Neural progenitor cell (in vitro differentiated cells): Measurements from ENCODE around the gene GGTLC2. TPM values are rescaled to one million over a fixed set of nuclear protein-coding genes. Genes with fewer than 3 reads are reported as not detected.

Experiments
- DNase-seq: peaks from one replicate; pipeline ENCODE4 v3.0.0-alpha.2; 2016; ENCODE audit warnings: low spot score
- H2AFZ ChIP-seq: fragments of 200-600 bp; sonication (generic); replicated peaks from 2 replicates; pipeline ENCODE4 v1.6.1; 2016; ENCODE audit warnings: antibody characterized with exemption
- H3F3A ChIP-seq: fragments of 200-600 bp; sonication (generic); 2 replicates; pipeline ENCODE4 v1.6.1; 2016; ENCODE audit warnings: antibody characterized with exemption, low read depth
- H3K27ac ChIP-seq: fragments of 200-600 bp; sonication (generic); 2 replicates; pipeline ENCODE4 v1.5.1; 2016; ENCODE audit warnings: mild to moderate bottlenecking
- H3K27me3 ChIP-seq: fragments of 200-600 bp; sonication (generic); 2 replicates; pipeline ENCODE4 v1.6.1; 2016; ENCODE audit warnings: mild to moderate bottlenecking, moderate library complexity
- H3K36me3 ChIP-seq: fragments of 200-600 bp; sonication (generic); 2 replicates; pipeline ENCODE4 v1.5.1; 2016
- H3K4me1 ChIP-seq: fragments of 200-600 bp; sonication (generic); 2 replicates; pipeline ENCODE4 v1.6.1; 2016; ENCODE audit warnings: mixed run types
- H3K4me2 ChIP-seq: fragments of 200-600 bp; sonication (generic); 2 replicates; pipeline ENCODE4 v1.6.1; 2016
- H3K4me3 ChIP-seq: fragments of 200-600 bp; sonication (generic); 2 replicates; pipeline ENCODE4 v1.5.1; 2016
- H3K79me2 ChIP-seq: fragments of 200-600 bp; sonication (generic); 2 replicates; pipeline ENCODE4 v1.6.1; 2016; ENCODE audit warnings: low read depth
- H3K9ac ChIP-seq: fragments of 200-600 bp; sonication (generic); 2 replicates; pipeline ENCODE4 v1.6.1; 2016
- H3K9me3 ChIP-seq: fragments of 200-600 bp; sonication (generic); 2 replicates; pipeline ENCODE4 v1.5.1; 2016; ENCODE audit warnings: low read depth
- H4K20me1 ChIP-seq: fragments of 200-600 bp; sonication (generic); 2 replicates; pipeline ENCODE4 v1.6.1; 2016; ENCODE audit warnings: low read depth
- H3K27ac Mint-ChIP-seq: 3 replicates; pipeline ENCODE4 v1.8.0; 2021; ENCODE audit warnings: mixed read lengths
- H3K27me3 Mint-ChIP-seq: 2 replicates; pipeline ENCODE4 v1.8.0; 2022; ENCODE audit warnings: low read depth, mild to moderate bottlenecking, inconsistent platforms, moderate library complexity, mixed read lengths; ENCODE audit not compliant: insufficient read depth
- H3K36me3 Mint-ChIP-seq: 3 replicates; pipeline ENCODE4 v1.8.0; 2021; ENCODE audit warnings: mixed read lengths
- H3K4me1 Mint-ChIP-seq: 3 replicates; pipeline ENCODE4 v1.8.0; 2021; ENCODE audit warnings: mixed read lengths
- H3K4me3 Mint-ChIP-seq: 3 replicates; pipeline ENCODE4 v1.8.0; 2021; ENCODE audit warnings: mild to moderate bottlenecking, moderate library complexity, mixed read lengths
- H3K9me3 Mint-ChIP-seq: 3 replicates; pipeline ENCODE4 v1.8.0; 2020; ENCODE audit warnings: mixed read lengths
- EZH2 ChIP-seq: fragments of 200-600 bp; sonication (generic); IDR thresholded peaks from 2 replicates; pipeline ENCODE4 v1.6.1; 2017; ENCODE audit warnings: antibody characterized with exemption, mild to moderate bottlenecking, moderate library complexity
- EZH2phosphoT487 ChIP-seq: fragments of 200-600 bp; sonication (generic); IDR thresholded peaks from 2 replicates; pipeline ENCODE4 v1.6.1; 2017; ENCODE audit warnings: antibody characterized with exemption
- total RNA-seq: library from RNA; depleted of rRNA; stranded (reverse); fragments of >200 nt; gene quantifications from 2 replicates; pipeline ENCODE4 v1.2.3, GENCODE V29; 2015; ENCODE audit warnings: low replicate concordance
- TF ChIP-seq, protein P1 (sequence below): fragments of 200-600 bp; sonication (generic); IDR thresholded peaks from 2 replicates; pipeline ENCODE4 v1.5.1; 2017; ENCODE audit warnings: antibody characterized with exemption, mild to moderate bottlenecking

The GGTLC2 gene
- total RNA-seq, 1 donor from 2014 or later: not detected

DNA sequence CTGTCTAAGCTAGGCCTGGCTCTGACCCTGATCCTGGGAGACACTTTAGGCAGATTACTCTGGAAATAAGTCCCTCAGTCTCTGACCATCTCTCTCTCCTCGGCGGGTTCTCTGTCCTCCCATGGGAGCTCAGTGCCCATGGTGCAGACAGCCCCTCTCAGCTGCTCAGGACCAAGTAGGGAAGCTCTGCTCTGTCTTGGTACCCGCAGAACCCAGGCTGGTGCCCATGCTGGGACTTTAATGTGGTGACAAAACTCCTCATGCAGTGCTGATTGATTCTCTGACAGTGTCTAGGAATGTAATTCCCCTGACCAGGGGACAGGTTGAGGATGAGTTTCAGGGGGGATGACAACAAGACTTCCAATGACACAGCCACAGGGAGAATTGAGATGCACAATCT lies 30.3 kb upstream of the GGTLC2 start:
- Histone ChIP-seq H3K4me3 (no peak overlapping the region), H3K36me3 (no peaks in the 10 kb centered on the region), H3K79me2 (no peaks in the 10 kb centered on the region), H3K9ac (no peak overlapping the region), H3K4me2 (no peak overlapping the region), H3F3A (no peaks in the 10 kb centered on the region), H3K4me1 (no peaks in the 10 kb centered on the region), H3K27ac (no peak overlapping the region), H2AFZ (no peak overlapping the region), H4K20me1 (no peaks in the 10 kb centered on the region), H3K27me3 (peaks cover 100% of the 10 kb centered on the region), H3K9me3 (no peaks in the 10 kb centered on the region)
- peaks cover 11% of the 10 kb centered on the region for H3K4me1 Mint-ChIP-seq
- H3K27ac Mint-ChIP-seq: no peak overlapping the region
- DNase-seq: no peak
- no peak overlapping the region for H3K4me3 Mint-ChIP-seq
- no peaks in the 10 kb centered on the region for H3K27me3 Mint-ChIP-seq
- H3K9me3 Mint-ChIP-seq: peaks cover 2% of the 10 kb centered on the region
- H3K36me3 Mint-ChIP-seq: no peaks in the 10 kb centered on the region
- TF ChIP-seq, protein P1, sequence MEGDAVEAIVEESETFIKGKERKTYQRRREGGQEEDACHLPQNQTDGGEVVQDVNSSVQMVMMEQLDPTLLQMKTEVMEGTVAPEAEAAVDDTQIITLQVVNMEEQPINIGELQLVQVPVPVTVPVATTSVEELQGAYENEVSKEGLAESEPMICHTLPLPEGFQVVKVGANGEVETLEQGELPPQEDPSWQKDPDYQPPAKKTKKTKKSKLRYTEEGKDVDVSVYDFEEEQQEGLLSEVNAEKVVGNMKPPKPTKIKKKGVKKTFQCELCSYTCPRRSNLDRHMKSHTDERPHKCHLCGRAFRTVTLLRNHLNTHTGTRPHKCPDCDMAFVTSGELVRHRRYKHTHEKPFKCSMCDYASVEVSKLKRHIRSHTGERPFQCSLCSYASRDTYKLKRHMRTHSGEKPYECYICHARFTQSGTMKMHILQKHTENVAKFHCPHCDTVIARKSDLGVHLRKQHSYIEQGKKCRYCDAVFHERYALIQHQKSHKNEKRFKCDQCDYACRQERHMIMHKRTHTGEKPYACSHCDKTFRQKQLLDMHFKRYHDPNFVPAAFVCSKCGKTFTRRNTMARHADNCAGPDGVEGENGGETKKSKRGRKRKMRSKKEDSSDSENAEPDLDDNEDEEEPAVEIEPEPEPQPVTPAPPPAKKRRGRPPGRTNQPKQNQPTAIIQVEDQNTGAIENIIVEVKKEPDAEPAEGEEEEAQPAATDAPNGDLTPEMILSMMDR: no peak
- TF ChIP-seq EZH2phosphoT487: no peak
- no peak for TF ChIP-seq EZH2

- Histone ChIP-seq H3K9me3 (no peaks in the 10 kb centered on the region), H3K4me2 (no peak overlapping the region), H3K27me3 (peaks cover 97% of the 10 kb centered on the region), H3K4me3 (no peak overlapping the region), H3K36me3 (no peaks in the 10 kb centered on the region), H3F3A (no peaks in the 10 kb centered on the region), H3K79me2 (no peaks in the 10 kb centered on the region), H4K20me1 (no peaks in the 10 kb centered on the region), H2AFZ (no peak overlapping the region), H3K4me1 (no peaks in the 10 kb centered on the region), H3K27ac (no peak overlapping the region), H3K9ac (no peak overlapping the region)
- Mint-ChIP-seq H3K27ac (no peak overlapping the region), H3K4me3 (no peak overlapping the region), H3K36me3 (no peaks in the 10 kb centered on the region), H3K4me1 (peaks cover 7% of the 10 kb centered on the region), H3K9me3 (peaks cover 2% of the 10 kb centered on the region), H3K27me3 (no peaks in the 10 kb centered on the region)
- TF ChIP-seq EZH2 (no peak), EZH2phosphoT487 (no peak)
- TF ChIP-seq, protein P1: no peak
- DNase-seq: no peak
These were observed 27.8 kb upstream of the GGTLC2 start for GRCh38 chr22:22616636-22617035.

GRCh38 chr22:22618448-22618847 lies 26.0 kb upstream of the GGTLC2 start:
- no peaks in the 10 kb centered on the region for H3K79me2 ChIP-seq
- no peaks in the 10 kb centered on the region for H3K4me1 ChIP-seq
- H3K36me3 ChIP-seq: no peaks in the 10 kb centered on the region
- no peaks in the 10 kb centered on the region for H3K9me3 ChIP-seq
- no peak overlapping the region for H3K4me3 ChIP-seq
- H3K4me2 ChIP-seq: no peak overlapping the region
- H3F3A ChIP-seq: no peaks in the 10 kb centered on the region
- no peak overlapping the region for H3K27ac ChIP-seq
- H3K4me1 Mint-ChIP-seq: peaks cover 7% of the 10 kb centered on the region
- no peak for TF ChIP-seq EZH2
- no peak for TF ChIP-seq EZH2phosphoT487
- TF ChIP-seq, protein P1: no peak
- H3K27me3 Mint-ChIP-seq: no peaks in the 10 kb centered on the region
- H3K27ac Mint-ChIP-seq: no peak overlapping the region
- H3K36me3 Mint-ChIP-seq: no peaks in the 10 kb centered on the region
- H3K27me3 ChIP-seq: peaks cover 93% of the 10 kb centered on the region
- no peak overlapping the region for H3K9ac ChIP-seq
- DNase-seq: no peak
- H3K4me3 Mint-ChIP-seq: no peak overlapping the region
- H4K20me1 ChIP-seq: no peaks in the 10 kb centered on the region
- peaks cover 2% of the 10 kb centered on the region for H3K9me3 Mint-ChIP-seq
- no peak overlapping the region for H2AFZ ChIP-seq

GRCh38 chr22:22618923-22619322 lies 25.5 kb upstream of the GGTLC2 start:
- no peak overlapping the region for H2AFZ ChIP-seq
- DNase-seq: no peak
- H3K27ac ChIP-seq: no peak overlapping the region
- H3K79me2 ChIP-seq: no peaks in the 10 kb centered on the region
- H4K20me1 ChIP-seq: no peaks in the 10 kb centered on the region
- Mint-ChIP-seq H3K36me3 (no peaks in the 10 kb centered on the region), H3K9me3 (peaks cover 2% of the 10 kb centered on the region), H3K27ac (no peak overlapping the region), H3K4me1 (peaks cover 7% of the 10 kb centered on the region), H3K27me3 (no peaks in the 10 kb centered on the region), H3K4me3 (no peak overlapping the region)
- H3K9ac ChIP-seq: no peak overlapping the region
- peaks cover 92% of the 10 kb centered on the region for H3K27me3 ChIP-seq
- no peaks in the 10 kb centered on the region for H3K36me3 ChIP-seq
- H3K9me3 ChIP-seq: no peaks in the 10 kb centered on the region
- no peak overlapping the region for H3K4me2 ChIP-seq
- H3K4me1 ChIP-seq: no peaks in the 10 kb centered on the region
- no peaks in the 10 kb centered on the region for H3F3A ChIP-seq
- H3K4me3 ChIP-seq: no peak overlapping the region
- TF ChIP-seq EZH2 (no peak), EZH2phosphoT487 (no peak)
- TF ChIP-seq, protein P1: no peak
